Common myeloid progenitor, CD34-positive (primary cell): ENCODE data around the gene TTLL6.

Experiments used
- CTCF ChIA-PET: fragments of 350-600 bp; sonication (Branson Sonifier 250); formaldehyde crosslinking; loops from one replicate; lab custom pipeline; 2021; ENCODE audit warnings: antibody characterized with exemption; lab: Charles Lee
- POLR2A ChIA-PET: fragments of 350-600 bp; sonication (Branson Sonifier 250); formaldehyde crosslinking; loops from one replicate; lab custom pipeline; 2021; ENCODE audit warnings: antibody characterized with exemption; lab: Charles Lee
- DNase-seq, 3 donors: peaks; one replicate each; pipeline versions ENCODE4 v3.0.0 to v3.0.0-alpha.2; 2013
- H3K27ac ChIP-seq, 2 experiments: 1 replicate in 1 of 2; 2 replicates in 1 of 2; pipeline ENCODE4 v1.7.0; 2013; ENCODE audit warnings: inconsistent platforms in 2 of 2, low read length in 2 of 2, mild to moderate bottlenecking in 2 of 2, low read depth in 1 of 2, moderate library complexity in 1 of 2; ENCODE audit not compliant: severe bottlenecking in 2 of 2, insufficient read depth in 1 of 2, poor library complexity in 1 of 2
- H3K27me3 ChIP-seq, 5 experiments: replicated peaks in 2 of 5; 1 replicate in 3 of 5; 2 replicates in 2 of 5; pipeline versions ENCODE4 v1.6.1 to v1.7.0; 2013; ENCODE audit warnings: low read length in 4 of 5, mild to moderate bottlenecking in 2 of 5, moderate library complexity in 2 of 5, inconsistent platforms in 1 of 5; ENCODE audit not compliant: insufficient read depth in 5 of 5, control insufficient read depth in 4 of 5
- H3K36me3 ChIP-seq, 4 experiments: 1 replicate in 2 of 4; 2 replicates in 2 of 4; pipeline versions ENCODE4 v1.6.1 to v1.7.0; 2013; ENCODE audit warnings: low read length in 3 of 4, control low read depth in 1 of 4, mild to moderate bottlenecking in 1 of 4; ENCODE audit not compliant: control insufficient read depth in 4 of 4, insufficient read depth in 4 of 4
- H3K4me1 ChIP-seq, 4 experiments: 1 replicate in 3 of 4; 2 replicates in 1 of 4; pipeline versions ENCODE4 v1.6.1 to v1.7.1; 2013; ENCODE audit warnings: low read length in 3 of 4, mild to moderate bottlenecking in 3 of 4, control low read depth in 1 of 4, inconsistent platforms in 1 of 4, moderate library complexity in 1 of 4; ENCODE audit not compliant: control insufficient read depth in 4 of 4, insufficient read depth in 4 of 4; ENCODE audit errors: control extremely low read depth in 1 of 4
- H3K4me3 ChIP-seq, 7 experiments: 1 replicate in 4 of 7; 2 replicates in 3 of 7; pipeline versions ENCODE4 v1.5.1 to v1.7.0; 2013; ENCODE audit warnings: mild to moderate bottlenecking in 7 of 7, low read length in 6 of 7, moderate library complexity in 6 of 7, inconsistent platforms in 2 of 7, low read depth in 2 of 7, control low read depth in 1 of 7; ENCODE audit not compliant: insufficient read depth in 4 of 7, control insufficient read depth in 1 of 7; ENCODE audit errors: extremely low read depth in 1 of 7
- H3K9me3 ChIP-seq, 5 experiments: 1 replicate in 4 of 5; 2 replicates in 1 of 5; pipeline versions ENCODE4 v1.6.1 to v1.7.1; 2013; ENCODE audit warnings: low read length in 4 of 5, mild to moderate bottlenecking in 2 of 5, inconsistent platforms in 1 of 5, low read depth in 1 of 5, moderate library complexity in 1 of 5; ENCODE audit not compliant: control insufficient read depth in 4 of 5, insufficient read depth in 2 of 5; ENCODE audit errors: control extremely low read depth in 1 of 5
- WGBS: methylation state at CpG from one replicate; pipeline ENCODE4 v1.1.5; 2013; ENCODE audit not compliant: insufficient coverage; 5-methylcytosine and 5-hydroxymethylcytosine counted together

The TTLL6 gene

GRCh38 chr17:48725288-48726064, 91.6 kb downstream of the TTLL6 start:
- Histone ChIP-seq H3K36me3 (no peaks in the 10 kb centered on the region), H3K27me3 (peaks cover 27 to 100% (median 80%) of the 10 kb centered on the region in 5 experiments), H3K9me3 (peaks cover 0 to 2% (median 0%) of the 10 kb centered on the region in 5 experiments), H3K27ac (no peak overlapping the region), H3K4me1 (peaks cover 0 to 22% (median 8%) of the 10 kb centered on the region in 4 experiments), H3K4me3 (no peak overlapping the region)
- 6% methylated on average over 13 of the region's 38 CpGs for WGBS
- ChIA-PET CTCF (interaction anchor here (0.7 to 11.1 kb wide), 19 partner anchors 9 to 158 kb away, joined by 3 to 130 read pairs (median 7); no protein-coding TSS in a partner anchor), POLR2A (interaction anchor here (0.6 kb wide), 1 partner anchor 165 kb away, joined by 3 read pairs; no protein-coding TSS in a partner anchor)
- no peak for DNase-seq

- POLR2A ChIA-PET, result interaction anchor here (0.6 kb wide), 1 partner anchor 165 kb away, joined by 3 read pairs; no protein-coding TSS in a partner anchor
- peaks cover 0 to 22% (median 8%) of the 10 kb centered on the region in 4 experiments for H3K4me1 ChIP-seq
- WGBS, result 6% methylated on average over 6 of the region's 16 CpGs
Measured at GRCh38 chr17:48725004-48725287, 92.1 kb downstream of the TTLL6 start.

GRCh38 chr17:48724251-48725003, 92.6 kb downstream of the TTLL6 start:
- Histone ChIP-seq H3K27me3 (peaks cover 18 to 100% (median 79%) of the 10 kb centered on the region in 5 experiments), H3K36me3 (no peaks in the 10 kb centered on the region), H3K27ac (no peak overlapping the region), H3K4me1 (peaks cover 0 to 22% (median 8%) of the 10 kb centered on the region in 4 experiments), H3K4me3 (no peak overlapping the region), H3K9me3 (peaks cover 0 to 3% (median 0%) of the 10 kb centered on the region in 5 experiments)
- DNase-seq, result peak; percentile 80 to 89 (median 86)
- 4% methylated on average over 28 of the region's 32 CpGs for WGBS
- CTCF ChIA-PET, result interaction anchor here (0.9 to 11.1 kb wide), 35 partner anchors 8 to 282 kb away, joined by 3 to 130 read pairs (median 5); no protein-coding TSS in a partner anchor
- POLR2A ChIA-PET, result interaction anchor here (0.6 kb wide), 1 partner anchor 166 kb away, joined by 3 read pairs; no protein-coding TSS in a partner anchor

More at GRCh38 chr17:48725004-48725287, 92.1 kb downstream of the TTLL6 start:
- no peak overlapping the region for H3K4me3 ChIP-seq
- H3K9me3 ChIP-seq, result peaks cover 0 to 3% (median 0%) of the 10 kb centered on the region in 5 experiments
- H3K27me3 ChIP-seq, result peaks cover 21 to 100% (median 80%) of the 10 kb centered on the region in 5 experiments
- peak in 1 of 3 donors; percentile 59 for DNase-seq
- no peak overlapping the region for H3K27ac ChIP-seq
- H3K36me3 ChIP-seq, result no peaks in the 10 kb centered on the region
- CTCF ChIA-PET, result interaction anchor here (1.0 to 11.1 kb wide), 20 partner anchors 8 to 159 kb away, joined by 3 to 130 read pairs (median 7); no protein-coding TSS in a partner anchor

- Histone ChIP-seq H3K27me3 (peaks cover 16 to 100% (median 77%) of the 10 kb centered on the region in 5 experiments), H3K4me1 (peaks cover 0 to 22% (median 7%) of the 10 kb centered on the region in 4 experiments), H3K36me3 (no peaks in the 10 kb centered on the region), H3K27ac (no peak overlapping the region), H3K9me3 (peaks cover 0 to 3% (median 0%) of the 10 kb centered on the region in 5 experiments), H3K4me3 (no peak overlapping the region)
- ChIA-PET CTCF (interaction anchor here (0.9 to 11.1 kb wide), 30 partner anchors 10 to 283 kb away, joined by 3 to 130 read pairs (median 5); no protein-coding TSS in a partner anchor), POLR2A (no interaction called here)
- 6% methylated on average over 26 of the region's 42 CpGs for WGBS
- peak in 1 of 3 donors; percentile 37 for DNase-seq
Measured at GRCh38 chr17:48723423-48724250, 93.4 kb downstream of the TTLL6 start.

GRCh38 chr17:48722915-48723422, 94.1 kb downstream of the TTLL6 start, which contains the start of gene PRAC2:
TSS of gene PRAC2 (plus strand) at chr17:48723185. CDS start at chr17:48724411, 1,226 bp downstream.
- POLR2A ChIA-PET, result interaction anchor here (0.5 kb wide), 1 partner anchor 160 kb away, joined by 4 read pairs; no protein-coding TSS in a partner anchor

More at GRCh38 chr17:48722915-48723422, 94.1 kb downstream of the TTLL6 start, which contains the start of gene PRAC2:
- peaks cover 0 to 3% (median 0%) of the 10 kb centered on the region in 5 experiments for H3K9me3 ChIP-seq
- H3K27me3 ChIP-seq, result peaks cover 16 to 100% (median 75%) of the 10 kb centered on the region in 5 experiments
- no peak within 1 kb of the TSS for H3K27ac ChIP-seq
- no peak for DNase-seq
- CTCF ChIA-PET, result interaction anchor here (1.1 to 11.1 kb wide), 19 partner anchors 9 to 161 kb away, joined by 3 to 130 read pairs (median 8); no protein-coding TSS in a partner anchor
- H3K4me1 ChIP-seq, result peaks cover 0 to 17% (median 4%) of the 10 kb centered on the region in 4 experiments
- H3K4me3 ChIP-seq, result no peak within 1 kb of the TSS
- WGBS, result 20% methylated on average over 3 of the region's 21 CpGs
- H3K36me3 ChIP-seq, result no peaks in the 10 kb centered on the region
